Sigmoid colon (tissue), 7 donors: ENCODE results near the gene SYTL2. TPM values are rescaled to one million over a fixed set of nuclear protein-coding genes. Genes with fewer than 3 reads are reported as not detected.

Experiments used
- DNase-seq: peaks from one replicate; pipeline ENCODE4 v3.0.0-alpha.2; 2019
- H3K27ac ChIP-seq, 4 donors: fragments of 200-600 bp; sonication (generic); one replicate each; pipeline ENCODE4 v1.5.1; 2016 to 2019; ENCODE audit warnings: mild to moderate bottlenecking in 1 of 4
- H3K27me3 ChIP-seq, 3 donors: fragments of 200-600 bp; sonication (generic); one replicate each; pipeline ENCODE4 v1.5.1; 2019; ENCODE audit warnings: mild to moderate bottlenecking in 1 of 3
- H3K36me3 ChIP-seq, 4 donors: fragments of 200-600 bp; sonication (generic); one replicate each; pipeline ENCODE4 v1.5.1; 2016 to 2019
- H3K4me1 ChIP-seq, 4 donors: fragments of 200-600 bp; sonication (generic); one replicate each; pipeline ENCODE4 v1.5.1; 2017 to 2019
- H3K4me3 ChIP-seq, 4 donors: fragments of 200-600 bp; sonication (generic); one replicate each; pipeline ENCODE4 v1.5.1; 2017 to 2019; ENCODE audit warnings: mild to moderate bottlenecking in 2 of 4, moderate library complexity in 1 of 4
- H3K9me3 ChIP-seq, 4 donors: fragments of 200-600 bp in 3 of 4; sonication (generic) in 3 of 4; one replicate each; pipeline versions ENCODE4 v1.5.1 to v1.6.1; 2013 to 2019
- EP300 ChIP-seq, 4 donors: sonication (generic); formaldehyde crosslinking; IDR thresholded peaks; one replicate each; pipeline ENCODE4 v1.6.1; 2017; ENCODE audit warnings: antibody characterized with exemption in 4 of 4
- POLR2A ChIP-seq, 2 donors: fragments of 450-650 bp; IDR thresholded peaks; one replicate each; pipeline ENCODE4 v1.6.1; 2016; ENCODE audit warnings: antibody characterized with exemption in 2 of 2, mild to moderate bottlenecking in 2 of 2, moderate library complexity in 2 of 2
- POLR2AphosphoS5 ChIP-seq, 4 donors: sonication (generic); formaldehyde crosslinking; IDR thresholded peaks; one replicate each; pipeline ENCODE4 v1.6.1; 2017; ENCODE audit warnings: antibody characterized with exemption in 4 of 4
- WGBS, 2 donors: extraction: QIAGEN DNeasy Blood & Tissue Kit; methylation state at CpG; one replicate each; pipeline ENCODE4 v1.1.7; 2013; 5-methylcytosine and 5-hydroxymethylcytosine counted together
- intact Hi-C: fragments of 100-400 bp; cut with DNase I; formaldehyde crosslinking; loops from one replicate; pipeline ENCODE4 v1.15.1; 2023
- polyA plus RNA-seq, 3 donors: library from polyadenylated mRNA; stranded (reverse); fragments of 200-250 nt; gene quantifications; one replicate each; pipeline ENCODE4 v1.2.3, GENCODE V29; 2013
- total RNA-seq, 4 donors: library from RNA; depleted of rRNA; stranded (reverse); fragments of >200 nt; gene quantifications; one replicate each; pipeline ENCODE4 v1.1.0, GENCODE V29; 2016
- TF ChIP-seq, protein P1 (sequence below), 4 experiments: fragments of 450-650 bp in 3 of 4; fragments of 200-600 bp in 1 of 4; IDR thresholded peaks; one replicate each; pipeline ENCODE4 v1.5.1; 2016 to 2019; ENCODE audit warnings: antibody characterized with exemption in 4 of 4, mild to moderate bottlenecking in 3 of 4, moderate library complexity in 2 of 4
- donor health status: healthy with polysubstance abuse.
- donor health status: Bipolar disorder and iron deficiency.
- donor health status: healthy.

The SYTL2 gene
- total and polyA plus RNA-seq, 7 donors: 9.0 to 104 (median 30.2) TPM

GRCh38 chr11:85835729-85836128 lies 24.8 kb upstream of the SYTL2 start:
- WGBS, 2 donors: 77 to 91% methylated on average over 3 of the region's 3 CpGs
- peaks cover 0 to 10% (median 4%) of the 10 kb centered on the region in 4 donors for H3K4me1 ChIP-seq
- DNase-seq: no peak
- no peaks in the 10 kb centered on the region for H3K36me3 ChIP-seq
- TF ChIP-seq POLR2A (IDR thresholded peaks at IDR 0.05): no peak
- TF ChIP-seq EP300 (IDR thresholded peaks at IDR 0.05): no peak
- no peaks in the 10 kb centered on the region for H3K27me3 ChIP-seq
- no peaks in the 10 kb centered on the region for H3K9me3 ChIP-seq
- no peak overlapping the region for H3K4me3 ChIP-seq
- no peak overlapping the region for H3K27ac ChIP-seq
- intact Hi-C loops: no loop called here

- Histone ChIP-seq H3K4me3 (no peak overlapping the region), H3K4me1 (peaks cover 0 to 10% (median 4%) of the 10 kb centered on the region in 4 donors), H3K36me3 (no peaks in the 10 kb centered on the region), H3K27me3 (no peaks in the 10 kb centered on the region), H3K27ac (no peak overlapping the region), H3K9me3 (no peaks in the 10 kb centered on the region)
- no peak for DNase-seq
- WGBS, 2 donors: 96 to 97% methylated on average over 1 of the region's 1 CpG
- TF ChIP-seq POLR2AphosphoS5 (IDR thresholded peaks at IDR 0.05): no peak
- TF ChIP-seq POLR2A (IDR thresholded peaks at IDR 0.05): no peak
- TF ChIP-seq, protein P1, sequence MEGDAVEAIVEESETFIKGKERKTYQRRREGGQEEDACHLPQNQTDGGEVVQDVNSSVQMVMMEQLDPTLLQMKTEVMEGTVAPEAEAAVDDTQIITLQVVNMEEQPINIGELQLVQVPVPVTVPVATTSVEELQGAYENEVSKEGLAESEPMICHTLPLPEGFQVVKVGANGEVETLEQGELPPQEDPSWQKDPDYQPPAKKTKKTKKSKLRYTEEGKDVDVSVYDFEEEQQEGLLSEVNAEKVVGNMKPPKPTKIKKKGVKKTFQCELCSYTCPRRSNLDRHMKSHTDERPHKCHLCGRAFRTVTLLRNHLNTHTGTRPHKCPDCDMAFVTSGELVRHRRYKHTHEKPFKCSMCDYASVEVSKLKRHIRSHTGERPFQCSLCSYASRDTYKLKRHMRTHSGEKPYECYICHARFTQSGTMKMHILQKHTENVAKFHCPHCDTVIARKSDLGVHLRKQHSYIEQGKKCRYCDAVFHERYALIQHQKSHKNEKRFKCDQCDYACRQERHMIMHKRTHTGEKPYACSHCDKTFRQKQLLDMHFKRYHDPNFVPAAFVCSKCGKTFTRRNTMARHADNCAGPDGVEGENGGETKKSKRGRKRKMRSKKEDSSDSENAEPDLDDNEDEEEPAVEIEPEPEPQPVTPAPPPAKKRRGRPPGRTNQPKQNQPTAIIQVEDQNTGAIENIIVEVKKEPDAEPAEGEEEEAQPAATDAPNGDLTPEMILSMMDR (IDR thresholded peaks at IDR 0.05): no peak
- TF ChIP-seq EP300 (IDR thresholded peaks at IDR 0.05): no peak
- intact Hi-C loops: no loop called here
Measured at GRCh38 chr11:85835263-85835662, 24.3 kb upstream of the SYTL2 start.

GRCh38 chr11:85831050-85831449 lies 20.1 kb upstream of the SYTL2 start:
- intact Hi-C loops: no loop called here
- Histone ChIP-seq H3K27ac (no peak overlapping the region), H3K4me1 (peaks cover 0 to 36% (median 28%) of the 10 kb centered on the region in 4 donors), H3K9me3 (no peaks in the 10 kb centered on the region), H3K36me3 (no peaks in the 10 kb centered on the region), H3K4me3 (no peak overlapping the region), H3K27me3 (no peaks in the 10 kb centered on the region)
- TF ChIP-seq EP300 (IDR thresholded peaks at IDR 0.05) (no peak), POLR2AphosphoS5 (IDR thresholded peaks at IDR 0.05) (no peak), POLR2A (IDR thresholded peaks at IDR 0.05) (no peak)
- TF ChIP-seq, protein P1 (IDR thresholded peaks at IDR 0.05): no peak
- no peak for DNase-seq

DNA sequence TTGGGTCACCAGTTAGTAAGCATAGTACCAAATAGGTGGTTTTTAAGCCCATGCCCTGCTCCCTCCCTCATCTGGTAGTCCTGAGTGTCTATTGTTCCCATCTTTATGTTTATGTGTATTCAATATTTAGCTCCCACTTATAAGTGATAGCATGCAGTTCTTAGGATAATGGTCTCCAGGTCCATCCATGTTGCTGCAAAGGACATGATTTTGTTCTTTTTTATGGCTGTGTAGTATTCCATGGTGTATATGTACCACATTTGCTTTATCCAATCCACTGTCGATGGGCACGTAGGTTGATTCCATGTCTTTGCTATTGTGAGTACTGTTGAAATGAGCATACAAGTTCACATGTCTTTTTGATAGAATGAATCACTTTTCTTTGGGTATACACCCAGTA lies 18.2 kb upstream of the SYTL2 start:
- no peak overlapping the region for H3K4me3 ChIP-seq
- H3K27me3 ChIP-seq: no peaks in the 10 kb centered on the region
- intact Hi-C loops: no loop called here
- no peaks in the 10 kb centered on the region for H3K36me3 ChIP-seq
- no peak overlapping the region for H3K27ac ChIP-seq
- WGBS, 2 donors: 99% methylated on average over 2 of the region's 2 CpGs
- no peak for DNase-seq
- TF ChIP-seq POLR2AphosphoS5 (IDR thresholded peaks at IDR 0.05) (no peak), POLR2A (IDR thresholded peaks at IDR 0.05) (no peak), EP300 (IDR thresholded peaks at IDR 0.05) (no peak)
- TF ChIP-seq, protein P1 (IDR thresholded peaks at IDR 0.05): no peak
- peaks cover 0 to 39% (median 31%) of the 10 kb centered on the region in 4 donors for H3K4me1 ChIP-seq
- H3K9me3 ChIP-seq: no peaks in the 10 kb centered on the region

DNA sequence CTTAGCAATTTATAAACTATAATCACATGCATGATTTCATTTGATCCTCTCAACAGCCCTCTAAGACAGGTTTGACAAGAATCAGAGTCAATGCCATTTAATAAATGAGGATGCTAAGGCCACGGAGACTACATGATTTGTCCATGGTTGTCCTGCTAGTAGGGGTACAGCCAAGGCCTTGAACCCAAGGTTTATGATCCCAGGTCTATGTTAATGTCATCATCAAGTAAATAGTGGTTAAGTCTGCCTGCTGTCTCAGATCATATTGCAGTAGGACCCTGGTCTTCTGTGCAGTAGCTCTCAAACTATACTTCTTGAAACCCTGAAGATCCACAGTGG lies 17.7 kb upstream of the SYTL2 start:
- no peak for DNase-seq
- TF ChIP-seq EP300 (IDR thresholded peaks at IDR 0.05) (no peak), POLR2AphosphoS5 (IDR thresholded peaks at IDR 0.05) (no peak), POLR2A (IDR thresholded peaks at IDR 0.05) (no peak)
- TF ChIP-seq, protein P1 (IDR thresholded peaks at IDR 0.05): no peak
- Histone ChIP-seq H3K36me3 (no peaks in the 10 kb centered on the region), H3K4me1 (peaks cover 0 to 39% (median 31%) of the 10 kb centered on the region in 4 donors), H3K4me3 (no peak overlapping the region), H3K27me3 (no peaks in the 10 kb centered on the region), H3K27ac (peak overlapping the region in 1 of 4 donors; percentile 45), H3K9me3 (no peaks in the 10 kb centered on the region)
- WGBS, 2 donors: 18 to 69% methylated on average over 1 of the region's 1 CpG
- intact Hi-C loops: no loop called here
